ENCODE results near the gene TMEM132D.

GRCh38 chr12:129815846-129816245 lies 88.0 kb downstream of the TMEM132D start:
- TF ChIP-seq, protein P1, sequence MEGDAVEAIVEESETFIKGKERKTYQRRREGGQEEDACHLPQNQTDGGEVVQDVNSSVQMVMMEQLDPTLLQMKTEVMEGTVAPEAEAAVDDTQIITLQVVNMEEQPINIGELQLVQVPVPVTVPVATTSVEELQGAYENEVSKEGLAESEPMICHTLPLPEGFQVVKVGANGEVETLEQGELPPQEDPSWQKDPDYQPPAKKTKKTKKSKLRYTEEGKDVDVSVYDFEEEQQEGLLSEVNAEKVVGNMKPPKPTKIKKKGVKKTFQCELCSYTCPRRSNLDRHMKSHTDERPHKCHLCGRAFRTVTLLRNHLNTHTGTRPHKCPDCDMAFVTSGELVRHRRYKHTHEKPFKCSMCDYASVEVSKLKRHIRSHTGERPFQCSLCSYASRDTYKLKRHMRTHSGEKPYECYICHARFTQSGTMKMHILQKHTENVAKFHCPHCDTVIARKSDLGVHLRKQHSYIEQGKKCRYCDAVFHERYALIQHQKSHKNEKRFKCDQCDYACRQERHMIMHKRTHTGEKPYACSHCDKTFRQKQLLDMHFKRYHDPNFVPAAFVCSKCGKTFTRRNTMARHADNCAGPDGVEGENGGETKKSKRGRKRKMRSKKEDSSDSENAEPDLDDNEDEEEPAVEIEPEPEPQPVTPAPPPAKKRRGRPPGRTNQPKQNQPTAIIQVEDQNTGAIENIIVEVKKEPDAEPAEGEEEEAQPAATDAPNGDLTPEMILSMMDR (tag by site-specific recombination; IDR thresholded peaks at IDR 0.05) = no peak
- TF ChIP-seq ZNF140 (tag by site-specific recombination; IDR thresholded peaks at IDR 0.05) = no peak
- no peak for TF ChIP-seq BCL11A (tag by site-specific recombination; IDR thresholded peaks at IDR 0.05; ENCODE audit: low read depth)
- TF ChIP-seq ZNF629 (tag by site-specific recombination; IDR thresholded peaks at IDR 0.05) = no peak
- TF ChIP-seq ZBTB7A (tag by site-specific recombination; IDR thresholded peaks at IDR 0.05; ENCODE audit: low read depth) = no peak
- TF ChIP-seq SP2 (tag by site-specific recombination; IDR thresholded peaks at IDR 0.05) = no peak
- TF ChIP-seq ZNF155 (tag by site-specific recombination; IDR thresholded peaks at IDR 0.05) = no peak
- TF ChIP-seq ZEB2 (tag by site-specific recombination; IDR thresholded peaks at IDR 0.05) = no peak

Data from HEK293 (cell line).